GM12873 (cell line): ENCODE results near the gene NCKAP5.

Experiments
- CTCF ChIP-seq: IDR thresholded peaks from 2 replicates; pipeline ENCODE4 v1.5.1; 2012; ENCODE audit warnings: low read depth, mild to moderate bottlenecking, moderate library complexity, low read length, control low read depth; ENCODE audit not compliant: insufficient read depth; ENCODE audit errors: missing control alignments

The NCKAP5 gene

GRCh38 chr2:133317178-133317577 lies 251.1 kb downstream of the NCKAP5 start:
- TF ChIP-seq CTCF = no peak

GRCh38 chr2:133316557-133316956 lies 251.7 kb downstream of the NCKAP5 start:
- no peak for TF ChIP-seq CTCF

- no peak for TF ChIP-seq CTCF
These were observed 253.0 kb downstream of the NCKAP5 start for GRCh38 chr2:133315280-133315679.

GRCh38 chr2:133314795-133315194 lies 253.5 kb downstream of the NCKAP5 start:
- no peak for TF ChIP-seq CTCF

- TF ChIP-seq CTCF = no peak
These were observed 256.1 kb downstream of the NCKAP5 start for GRCh38 chr2:133312038-133312729.

- no peak for TF ChIP-seq CTCF
These were observed 262.0 kb downstream of the NCKAP5 start for GRCh38 chr2:133306236-133306635.

GRCh38 chr2:133304344-133304743 lies 263.9 kb downstream of the NCKAP5 start:
- TF ChIP-seq CTCF = no peak
